H1 (cell line): ENCODE results near the gene A3GALT2. TPM values are rescaled to one million over a fixed set of nuclear protein-coding genes. Genes with fewer than 3 reads are reported as not detected.

Experiments
- CTCF ChIA-PET: fragments of 300-600 bp; sonication (Branson Sonifier 250); formaldehyde crosslinking; loops from one replicate; lab custom pipeline; 2021; ENCODE audit not compliant: partially characterized antibody; lab: Charles Lee
- POLR2A ChIA-PET: fragments of 300-600 bp; sonication (Branson Sonifier 250); formaldehyde crosslinking; loops from one replicate; lab custom pipeline; 2021; ENCODE audit warnings: inconsistent platforms; ENCODE audit not compliant: partially characterized antibody; lab: Charles Lee
- DNase-seq, 2 experiments: peaks; one replicate each; pipeline versions ENCODE4 v3.0.0 to v3.0.0-alpha.2; 2010 to 2022; ENCODE audit warnings: low spot score in 2 of 2, low read depth in 1 of 2, mixed read lengths in 1 of 2
- FAIRE-seq: peaks from 2 replicates; lab custom pipeline; 2011; peaks lifted over from hg19 to GRCh38; lab: Jason Lieb, UNC
- H2AFZ ChIP-seq: 2 replicates; pipeline ENCODE4 v1.8.1; 2012; ENCODE audit warnings: low read length, inconsistent platforms
- H2AK5ac ChIP-seq: 2 replicates; pipeline ENCODE4 v1.6.1; 2013; ENCODE audit warnings: low read depth, low read length
- H2BK120ac ChIP-seq: replicated peaks from 2 replicates; pipeline ENCODE3; 2013; ENCODE audit warnings: low read depth, low read length, inconsistent platforms
- H2BK12ac ChIP-seq: 2 replicates; pipeline ENCODE4 v1.6.1; 2013; ENCODE audit warnings: low read depth, low read length
- H2BK15ac ChIP-seq: 2 replicates; pipeline ENCODE4 v1.6.1; 2013; ENCODE audit warnings: low read length
- H2BK20ac ChIP-seq: 2 replicates; pipeline ENCODE4 v1.6.1; 2013; ENCODE audit warnings: low read length
- H2BK5ac ChIP-seq: 2 replicates; pipeline ENCODE4 v1.6.1; 2013; ENCODE audit warnings: low read depth, low read length
- H3K14ac ChIP-seq: 2 replicates; pipeline ENCODE4 v1.6.1; 2013; ENCODE audit warnings: inconsistent platforms; ENCODE audit not compliant: insufficient read length
- H3K18ac ChIP-seq: 2 replicates; pipeline ENCODE4 v1.6.1; 2013; ENCODE audit warnings: low read length; ENCODE audit errors: extremely low read depth
- H3K23ac ChIP-seq: 2 replicates; pipeline ENCODE4 v1.6.1; 2013; ENCODE audit warnings: inconsistent platforms; ENCODE audit not compliant: insufficient read length
- H3K23me2 ChIP-seq: 2 replicates; pipeline ENCODE4 v1.6.1; 2013; ENCODE audit warnings: low read depth, low read length
- H3K27ac ChIP-seq: 2 replicates; pipeline ENCODE4 v1.6.1; 2011; ENCODE audit warnings: low read depth, low read length, inconsistent platforms
- H3K27me3 ChIP-seq, 4 experiments: replicated peaks in 1 of 4; 1 replicate in 1 of 4; 2 replicates in 3 of 4; pipeline versions ENCODE4 v1.6.1 to v1.8.1; 2011 to 2013; ENCODE audit warnings: low read length in 3 of 4, mild to moderate bottlenecking in 3 of 4, inconsistent platforms in 2 of 4, mixed read lengths in 2 of 4, moderate library complexity in 1 of 4; ENCODE audit not compliant: control insufficient read depth in 3 of 4, insufficient read depth in 3 of 4; ENCODE audit errors: extremely low read depth in 1 of 4
- H3K36me3 ChIP-seq, 4 experiments: 2 replicates each; pipeline versions ENCODE4 v1.6.1 to v1.8.1; 2011 to 2013; ENCODE audit warnings: mild to moderate bottlenecking in 4 of 4, low read length in 3 of 4, moderate library complexity in 2 of 4, control low read depth in 1 of 4, inconsistent platforms in 1 of 4; ENCODE audit not compliant: insufficient read depth in 4 of 4, control insufficient read depth in 2 of 4
- H3K4ac ChIP-seq: replicated peaks from 2 replicates; pipeline ENCODE3; 2013; ENCODE audit warnings: low read length, low read depth, mixed read lengths, inconsistent platforms; ENCODE audit not compliant: insufficient read length
- H3K4me1 ChIP-seq, 4 experiments: replicated peaks in 1 of 4; 1 replicate in 1 of 4; 2 replicates in 3 of 4; pipeline versions ENCODE4 v1.6.1 to v1.8.1; 2011 to 2013; ENCODE audit warnings: low read length in 3 of 4, inconsistent platforms in 2 of 4, mixed read lengths in 1 of 4; ENCODE audit not compliant: insufficient read depth in 4 of 4, control insufficient read depth in 3 of 4
- H3K4me2 ChIP-seq, 2 experiments: 2 replicates each; pipeline versions ENCODE4 v1.6.1 to v1.8.1; 2011 to 2013; ENCODE audit warnings: low read depth in 2 of 2, low read length in 2 of 2, control low read depth in 1 of 2, inconsistent platforms in 1 of 2, mild to moderate bottlenecking in 1 of 2; ENCODE audit not compliant: insufficient read depth in 1 of 2
- H3K4me3 ChIP-seq, 4 experiments: fragments of 200-600, 300-600 bp in 1 of 4; sonication (generic), shearing (Covaris generic), sonication (Bioruptor Twin) in 1 of 4; 2 replicates each; pipeline versions ENCODE4 v1.5.1 to v1.8.1; 2011 to 2016; ENCODE audit warnings: low read length in 4 of 4, low read depth in 3 of 4, control low read depth in 2 of 4, inconsistent platforms in 2 of 4, mild to moderate bottlenecking in 2 of 4, mixed read lengths in 1 of 4, moderate library complexity in 1 of 4; ENCODE audit not compliant: insufficient read depth in 2 of 4; ENCODE audit errors: extremely low read depth in 1 of 4
- H3K56ac ChIP-seq: replicated peaks from 2 replicates; pipeline ENCODE3; 2013; ENCODE audit warnings: low read depth, mild to moderate bottlenecking, mixed read lengths, low read length, inconsistent platforms; ENCODE audit not compliant: insufficient read length
- H3K79me1 ChIP-seq: 2 replicates; pipeline ENCODE4 v1.6.1; 2013; ENCODE audit warnings: low read depth, low read length, control low read depth
- H3K79me2 ChIP-seq, 2 experiments: 2 replicates each; pipeline versions ENCODE4 v1.6.1 to v1.8.1; 2012 to 2013; ENCODE audit warnings: low read length in 2 of 2, mild to moderate bottlenecking in 2 of 2, inconsistent platforms in 1 of 2; ENCODE audit not compliant: insufficient read depth in 2 of 2, control insufficient read depth in 1 of 2
- H3K9ac ChIP-seq, 4 experiments: replicated peaks in 1 of 4; 1 replicate in 1 of 4; 2 replicates in 3 of 4; pipeline versions ENCODE4 v1.6.1 to v1.8.1; 2011 to 2013; ENCODE audit warnings: low read depth in 3 of 4, low read length in 3 of 4, control low read depth in 2 of 4, mild to moderate bottlenecking in 2 of 4, moderate library complexity in 2 of 4, inconsistent platforms in 1 of 4; ENCODE audit errors: extremely low read depth in 1 of 4
- H3K9me3 ChIP-seq, 2 experiments: 2 replicates each; pipeline versions ENCODE4 v1.6.1 to v1.8.1; 2012 to 2013; ENCODE audit warnings: mild to moderate bottlenecking in 2 of 2, moderate library complexity in 2 of 2, control low read depth in 1 of 2, inconsistent platforms in 1 of 2, low read depth in 1 of 2, low read length in 1 of 2, mixed read lengths in 1 of 2; ENCODE audit not compliant: insufficient read depth in 2 of 2
- H4K20me1 ChIP-seq, 2 experiments: replicated peaks in 1 of 2; 2 replicates each; pipeline versions ENCODE3 to v1.8.1; 2011 to 2013; ENCODE audit warnings: inconsistent platforms in 2 of 2, low read length in 2 of 2, mild to moderate bottlenecking in 1 of 2; ENCODE audit not compliant: insufficient read depth in 2 of 2, control insufficient read depth in 1 of 2
- H4K5ac ChIP-seq: 2 replicates; pipeline ENCODE4 v1.6.1; 2013; ENCODE audit warnings: low read length, low read depth, mixed read lengths, inconsistent platforms; ENCODE audit not compliant: insufficient read length
- H4K8ac ChIP-seq: 2 replicates; pipeline ENCODE4 v1.8.0; 2013; ENCODE audit warnings: mild to moderate bottlenecking, moderate library complexity, low read length, inconsistent platforms; ENCODE audit not compliant: insufficient read depth; ENCODE audit errors: extremely low read depth
- H4K91ac ChIP-seq: replicated peaks from 2 replicates; pipeline ENCODE3; 2013; ENCODE audit warnings: low read length, mixed read lengths, inconsistent platforms; ENCODE audit not compliant: insufficient read length
- BCL11A ChIP-seq, 2 experiments: IDR thresholded peaks; one replicate each; pipeline ENCODE4 v1.6.1; 2011; ENCODE audit warnings: low read depth in 2 of 2, low read length in 2 of 2, mild to moderate bottlenecking in 2 of 2
- BRCA1 ChIP-seq: IDR thresholded peaks from 2 replicates; pipeline ENCODE4 v1.6.1; 2012; ENCODE audit warnings: low read depth, low read length, improper control_type of control experiment
- CBX5 ChIP-seq: fragments of 300-800, 300-1000 bp; sonication (generic); IDR thresholded peaks from 2 replicates; pipeline ENCODE4 v1.7.1; 2016; ENCODE audit warnings: antibody characterized with exemption, low read length, low read depth
- CHD1 ChIP-seq: IDR thresholded peaks from 2 replicates; pipeline ENCODE4 v1.6.1; 2012; ENCODE audit warnings: low read depth, low read length, improper control_type of control experiment
- CTBP2 ChIP-seq: IDR thresholded peaks from 2 replicates; pipeline ENCODE4 v1.7.0; 2011; ENCODE audit warnings: borderline replicate concordance, mild to moderate bottlenecking, moderate library complexity, mixed read lengths, low read length; ENCODE audit not compliant: insufficient read depth, insufficient read length
- KDM1A ChIP-seq: fragments of 200-600, 300-600 bp; sonication (generic); IDR thresholded peaks from 2 replicates; pipeline ENCODE4 v1.7.1; 2016; ENCODE audit warnings: mild to moderate bottlenecking, low read length, borderline replicate concordance
- MAFK ChIP-seq: IDR thresholded peaks from 2 replicates; pipeline ENCODE4 v1.6.1; 2012; ENCODE audit warnings: low read depth, mild to moderate bottlenecking, improper control_type of control experiment, low read length
- PHF8 ChIP-seq: fragments of 200-600 bp; sonication (generic); conservative IDR thresholded peaks from 2 replicates; pipeline ENCODE4 v1.7.1; 2012; ENCODE audit warnings: low read depth, mild to moderate bottlenecking, inconsistent platforms, low read length, moderate library complexity
- RFX5 ChIP-seq: IDR thresholded peaks from 2 replicates; pipeline ENCODE4 v1.6.1; 2011; ENCODE audit warnings: low read depth, low read length, improper control_type of control experiment, borderline replicate concordance
- SIN3A ChIP-seq, 2 experiments: IDR thresholded peaks in 1 of 2; conservative IDR thresholded peaks in 1 of 2; 2 replicates each; pipeline ENCODE4 v1.6.1; 2011 to 2012; ENCODE audit warnings: low read length in 2 of 2, improper control_type of control experiment in 1 of 2, low read depth in 1 of 2, mild to moderate bottlenecking in 1 of 2
- SIX5 ChIP-seq: IDR thresholded peaks from 2 replicates; pipeline ENCODE4 v1.6.1; 2011; ENCODE audit warnings: mild to moderate bottlenecking, low read depth, low read length
- SRF ChIP-seq: IDR thresholded peaks from 2 replicates; pipeline ENCODE4 v1.6.1; 2011; ENCODE audit warnings: mild to moderate bottlenecking, low read depth, low read length, moderate library complexity
- TBP ChIP-seq: IDR thresholded peaks from 2 replicates; pipeline ENCODE4 v1.6.1; 2011; ENCODE audit warnings: low read depth, low read length, improper control_type of control experiment
- WGBS, 2 experiments: shearing (Covaris generic) in 1 of 2; methylation state at CpG; one replicate each; pipeline versions ENCODE4 v1.1.6 to v1.1.7; 2013 to 2015; ENCODE audit warnings: low lambda C conversion rate in 2 of 2, mixed read lengths in 2 of 2, inconsistent platforms in 1 of 2, low coverage in 1 of 2, missing lambda C conversion rate in 1 of 2; ENCODE audit not compliant: insufficient replicate concordance in 2 of 2, insufficient coverage in 1 of 2, insufficient read length in 1 of 2; ENCODE audit errors: extremely low coverage in 1 of 2, missing lambda C conversion rate in 1 of 2; 5-methylcytosine and 5-hydroxymethylcytosine counted together
- polyA plus RNA-seq, 7 experiments: library from polyadenylated mRNA; depleted of rRNA in 3 of 7; stranded (reverse) in 5 of 7; unstranded in 2 of 7; fragments of >200 nt in 5 of 7; fragments of 200-250 nt in 2 of 7; gene quantifications; 1 replicate in 5 of 7; 2 replicates in 1 of 7; 4 replicates in 1 of 7; pipeline versions ENCODE4 v1.2.1 to v1.2.3, GENCODE V29; 2011 to 2013; ENCODE audit warnings: missing spikeins in 2 of 7, mixed read lengths in 2 of 7
- total RNA-seq: library from RNA; stranded (reverse); fragmentation: NEBNext Ultra II Directional; extraction: Animal tissue kit (Norgen Biotek cat#: 25700); gene quantifications from 2 replicates; pipeline ENCODE4 v1.2.1, GENCODE V29; 2021
- TF ChIP-seq, protein P1 (sequence below): IDR thresholded peaks from 2 replicates; pipeline ENCODE4 v1.6.1; 2011; ENCODE audit warnings: low read depth, mild to moderate bottlenecking, low read length; ENCODE audit not compliant: insufficient read depth

A3GALT2 gene
- total and polyA plus RNA-seq, 2 of the 8 experiments (the other 6 are each of a cell fraction or from before 2014, with no cell fraction given), result not detected

DNA sequence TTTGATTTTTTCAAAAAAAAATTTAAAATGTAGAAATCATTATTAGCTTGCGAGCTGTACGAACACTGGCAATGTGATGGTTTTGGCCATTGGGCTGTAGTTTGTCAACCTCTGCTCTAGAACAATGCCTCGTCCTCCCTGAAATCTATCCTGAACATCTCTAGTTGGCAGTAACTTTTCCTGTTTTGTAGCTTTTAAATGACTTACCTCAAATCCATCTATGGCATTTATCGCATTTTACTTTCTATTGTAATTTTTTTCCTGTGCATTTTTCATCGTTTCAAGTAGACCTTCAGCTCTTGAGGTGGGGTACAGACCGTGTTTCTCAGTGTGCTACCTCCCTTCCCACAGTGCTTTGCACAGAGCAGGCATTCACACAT lies 30.4 kb upstream of the A3GALT2 start:
- H3K9me3 ChIP-seq, result no peaks in the 10 kb centered on the region
- H4K20me1 ChIP-seq, result peaks cover 5 to 22% of the 10 kb centered on the region in 2 experiments
- no peak overlapping the region for H2AK5ac ChIP-seq
- H2BK20ac ChIP-seq, result no peak overlapping the region
- H3K27me3 ChIP-seq, result peaks cover 50 to 89% (median 79%) of the 10 kb centered on the region in 4 experiments
- no peak overlapping the region for H2BK12ac ChIP-seq
- H3K4me3 ChIP-seq, result no peak overlapping the region
- ChIA-PET POLR2A (interaction anchor here (1.5 to 1.7 kb wide), 2 partner anchors 9 to 11 kb away, joined by 5 read pairs; no protein-coding TSS in a partner anchor), CTCF (interaction anchor here (0.7 to 2.2 kb wide), 10 partner anchors 8 to 105 kb away, joined by 3 to 10 read pairs (median 3); partner anchors contain the start of gene A3GALT2)
- no peak overlapping the region for H3K4ac ChIP-seq
- no peak for FAIRE-seq
- no peak overlapping the region for H3K27ac ChIP-seq
- peaks cover 10% of the 10 kb centered on the region for H3K23me2 ChIP-seq
- no peak overlapping the region for H2BK15ac ChIP-seq
- H3K23ac ChIP-seq, result no peak overlapping the region
- no peak overlapping the region for H3K9ac ChIP-seq
- no peak overlapping the region for H4K5ac ChIP-seq
- H3K79me1 ChIP-seq, result no peaks in the 10 kb centered on the region
- no peak overlapping the region for H3K18ac ChIP-seq
- H3K56ac ChIP-seq, result no peak overlapping the region
- H3K79me2 ChIP-seq, result no peaks in the 10 kb centered on the region
- no peak overlapping the region for H4K8ac ChIP-seq
- no peaks in the 10 kb centered on the region for H3K36me3 ChIP-seq
- no peak overlapping the region for H2BK120ac ChIP-seq
- 82% methylated on average over 6 of the region's 6 CpGs; no CpG with 5 or more reads in 1 of the 2 experiments for WGBS, 2 experiments
- peaks cover 4 to 25% (median 12%) of the 10 kb centered on the region in 4 experiments for H3K4me1 ChIP-seq
- no peak for DNase-seq
- H2AFZ ChIP-seq, result no peak overlapping the region
- no peak overlapping the region for H4K91ac ChIP-seq
- no peak overlapping the region; a peak in 1 of 4 replicates for H3K4me2 ChIP-seq
- no peak overlapping the region for H2BK5ac ChIP-seq
- H3K14ac ChIP-seq, result no peak overlapping the region
- TF ChIP-seq RFX5 (no peak), TBP (no peak), BRCA1 (no peak), MAFK (no peak), KDM1A (no peak), BCL11A (IDR thresholded peaks at IDR 0.05; ENCODE audit: low read depth in 2 of 2, low read length in 2 of 2) (no peak), SIX5 (no peak), CTBP2 (no peak), SIN3A (conservative IDR thresholded peaks at IDR 0.05 in 1 of 2, IDR thresholded peaks at IDR 0.05 in 1 of 2; ENCODE audit: low read depth in 1 of 2, low read length in 2 of 2) (no peak), CHD1 (no peak), CBX5 (no peak), SRF (no peak), PHF8 (no peak)
- TF ChIP-seq, protein P1, sequence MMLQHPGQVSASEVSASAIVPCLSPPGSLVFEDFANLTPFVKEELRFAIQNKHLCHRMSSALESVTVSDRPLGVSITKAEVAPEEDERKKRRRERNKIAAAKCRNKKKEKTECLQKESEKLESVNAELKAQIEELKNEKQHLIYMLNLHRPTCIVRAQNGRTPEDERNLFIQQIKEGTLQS, result no peak
